AG04449 (cell line): ENCODE data around the gene ENTHD1.

Experiments used
- CTCF ChIA-PET: fragments of 350-600 bp; formaldehyde crosslinking; extraction: SDS; loops from one replicate; lab custom pipeline; 2021; ENCODE audit warnings: antibody characterized with exemption; lab: Yijun Ruan, JAX
- POLR2A ChIA-PET: fragments of 400-600, 350-600 bp; formaldehyde crosslinking; extraction: SDS; loops from one replicate; lab custom pipeline; 2020; ENCODE audit warnings: antibody characterized with exemption, inconsistent platforms; lab: Yijun Ruan, JAX
- DNase-seq: peaks from one replicate; pipeline ENCODE4 v3.0.0-alpha.2; 2010; ENCODE audit warnings: low read depth, low spot score
- H3K4me3 ChIP-seq: 2 replicates; pipeline ENCODE4 v1.5.1; 2011; ENCODE audit warnings: low read depth, mild to moderate bottlenecking, control low read depth, low read length
- CTCF ChIP-seq: IDR thresholded peaks from one replicate; pipeline ENCODE4 v1.5.1; 2011; ENCODE audit warnings: mild to moderate bottlenecking, moderate library complexity, low read length, control low read depth, inconsistent platforms; ENCODE audit not compliant: insufficient read depth; ENCODE audit errors: missing control alignments

ENTHD1 gene

GRCh38 chr22:39714321-39714720 lies 179.2 kb downstream of the ENTHD1 start:
- DNase-seq, result no peak
- ChIA-PET CTCF (interaction anchor here (1.0 kb wide), 1 partner anchor 179 kb away, joined by 3 read pairs; no protein-coding TSS in a partner anchor), POLR2A (no interaction called here)
- H3K4me3 ChIP-seq, result no peak overlapping the region
- no peak for TF ChIP-seq CTCF

GRCh38 chr22:39713799-39714290 lies 179.7 kb downstream of the ENTHD1 start:
- DNase-seq, result no peak
- POLR2A ChIA-PET, result no interaction called here
- TF ChIP-seq CTCF, result no peak
- no peak overlapping the region for H3K4me3 ChIP-seq
- CTCF ChIA-PET, result no interaction called here

GRCh38 chr22:39712751-39713525 lies 180.6 kb downstream of the ENTHD1 start:
- ChIA-PET CTCF (no interaction called here), POLR2A (no interaction called here)
- H3K4me3 ChIP-seq, result no peak overlapping the region
- DNase-seq, result no peak
- TF ChIP-seq CTCF, result no peak

- POLR2A ChIA-PET, result no interaction called here
- CTCF ChIA-PET, result no interaction called here
- TF ChIP-seq CTCF, result no peak
- no peak overlapping the region for H3K4me3 ChIP-seq
- no peak for DNase-seq
These were observed 181.5 kb downstream of the ENTHD1 start for GRCh38 chr22:39712081-39712480.

- DNase-seq, result no peak
- ChIA-PET CTCF (no interaction called here), POLR2A (no interaction called here)
- no peak overlapping the region for H3K4me3 ChIP-seq
- no peak for TF ChIP-seq CTCF
These were observed 183.0 kb downstream of the ENTHD1 start for GRCh38 chr22:39710380-39711150.

GRCh38 chr22:39707816-39708215 lies 185.7 kb downstream of the ENTHD1 start:
- ChIA-PET CTCF (interaction anchor here (1.3 kb wide), 1 partner anchor 317 kb away, joined by 4 read pairs; no protein-coding TSS in a partner anchor), POLR2A (no interaction called here)

More at GRCh38 chr22:39707816-39708215, 185.7 kb downstream of the ENTHD1 start:
- no peak for DNase-seq
- H3K4me3 ChIP-seq, result no peak overlapping the region
- TF ChIP-seq CTCF, result no peak
